ENCODE measurements around the gene GRIK4. TPM values are rescaled to one million over a fixed set of nuclear protein-coding genes. Genes with fewer than 3 reads are reported as not detected.

GRIK4 gene
- total and polyA plus RNA-seq, 9 of the 15 experiments (the other 6 are each of a cell fraction or from before 2014, with no cell fraction given), result not detected

- TF ChIP-seq, protein P1, sequence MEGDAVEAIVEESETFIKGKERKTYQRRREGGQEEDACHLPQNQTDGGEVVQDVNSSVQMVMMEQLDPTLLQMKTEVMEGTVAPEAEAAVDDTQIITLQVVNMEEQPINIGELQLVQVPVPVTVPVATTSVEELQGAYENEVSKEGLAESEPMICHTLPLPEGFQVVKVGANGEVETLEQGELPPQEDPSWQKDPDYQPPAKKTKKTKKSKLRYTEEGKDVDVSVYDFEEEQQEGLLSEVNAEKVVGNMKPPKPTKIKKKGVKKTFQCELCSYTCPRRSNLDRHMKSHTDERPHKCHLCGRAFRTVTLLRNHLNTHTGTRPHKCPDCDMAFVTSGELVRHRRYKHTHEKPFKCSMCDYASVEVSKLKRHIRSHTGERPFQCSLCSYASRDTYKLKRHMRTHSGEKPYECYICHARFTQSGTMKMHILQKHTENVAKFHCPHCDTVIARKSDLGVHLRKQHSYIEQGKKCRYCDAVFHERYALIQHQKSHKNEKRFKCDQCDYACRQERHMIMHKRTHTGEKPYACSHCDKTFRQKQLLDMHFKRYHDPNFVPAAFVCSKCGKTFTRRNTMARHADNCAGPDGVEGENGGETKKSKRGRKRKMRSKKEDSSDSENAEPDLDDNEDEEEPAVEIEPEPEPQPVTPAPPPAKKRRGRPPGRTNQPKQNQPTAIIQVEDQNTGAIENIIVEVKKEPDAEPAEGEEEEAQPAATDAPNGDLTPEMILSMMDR (IDR thresholded peaks at IDR 0.05 in 2 of 3, conservative IDR thresholded peaks at IDR 0.05 in 1 of 3; ENCODE audit: insufficient read depth in 2 of 3, low read depth in 1 of 3, low read length in 3 of 3), result peak; percentile 62 to 82 (median 73)
- TF ChIP-seq ZNF384 (IDR thresholded peaks at IDR 0.05; ENCODE audit: low read depth, low read length) (no peak), SMC3 (conservative IDR thresholded peaks at IDR 0.05; ENCODE audit: insufficient read depth, low read depth, low read length) (peak; percentile 46)
- TF ChIP-seq, protein P2, sequence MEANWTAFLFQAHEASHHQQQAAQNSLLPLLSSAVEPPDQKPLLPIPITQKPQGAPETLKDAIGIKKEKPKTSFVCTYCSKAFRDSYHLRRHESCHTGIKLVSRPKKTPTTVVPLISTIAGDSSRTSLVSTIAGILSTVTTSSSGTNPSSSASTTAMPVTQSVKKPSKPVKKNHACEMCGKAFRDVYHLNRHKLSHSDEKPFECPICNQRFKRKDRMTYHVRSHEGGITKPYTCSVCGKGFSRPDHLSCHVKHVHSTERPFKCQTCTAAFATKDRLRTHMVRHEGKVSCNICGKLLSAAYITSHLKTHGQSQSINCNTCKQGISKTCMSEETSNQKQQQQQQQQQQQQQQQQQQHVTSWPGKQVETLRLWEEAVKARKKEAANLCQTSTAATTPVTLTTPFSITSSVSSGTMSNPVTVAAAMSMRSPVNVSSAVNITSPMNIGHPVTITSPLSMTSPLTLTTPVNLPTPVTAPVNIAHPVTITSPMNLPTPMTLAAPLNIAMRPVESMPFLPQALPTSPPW (CRISPR knock-in tag; IDR thresholded peaks at IDR 0.05), result peak; percentile 81
- TF ChIP-seq, protein P3, sequence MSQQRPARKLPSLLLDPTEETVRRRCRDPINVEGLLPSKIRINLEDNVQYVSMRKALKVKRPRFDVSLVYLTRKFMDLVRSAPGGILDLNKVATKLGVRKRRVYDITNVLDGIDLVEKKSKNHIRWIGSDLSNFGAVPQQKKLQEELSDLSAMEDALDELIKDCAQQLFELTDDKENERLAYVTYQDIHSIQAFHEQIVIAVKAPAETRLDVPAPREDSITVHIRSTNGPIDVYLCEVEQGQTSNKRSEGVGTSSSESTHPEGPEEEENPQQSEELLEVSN (IDR thresholded peaks at IDR 0.05; ENCODE audit: borderline replicate concordance in 1 of 2, extremely low read depth in 1 of 2, insufficient read depth in 1 of 2, insufficient read length in 1 of 2, low read depth in 1 of 2, low read length in 1 of 2, poor library complexity in 1 of 2, severe bottlenecking in 1 of 2), result no peak
Measured at GRCh38 chr11:120952461-120953434, 441.2 kb downstream of the GRIK4 start (continued).

All from K562 (cell line).